Stomach (tissue), 9 donors: ENCODE results near the gene SPOCK2. TPM values are rescaled to one million over a fixed set of nuclear protein-coding genes. Genes with fewer than 3 reads are reported as not detected.

Source experiments
- DNase-seq, 2 donors: peaks; one replicate each; pipeline versions ENCODE4 v3.0.0 to v3.0.0-alpha.2; 2013 to 2019
- H3K27ac ChIP-seq, 5 donors: fragments of 200-600 bp in 4 of 5; sonication (generic) in 4 of 5; one replicate each; pipeline ENCODE4 v1.5.1; 2013 to 2019; ENCODE audit warnings: mild to moderate bottlenecking in 1 of 5, moderate library complexity in 1 of 5
- H3K27me3 ChIP-seq, 3 donors: fragments of 200-600 bp; sonication (generic); one replicate each; pipeline ENCODE4 v1.5.1; 2017 to 2019; ENCODE audit warnings: mixed run types in 1 of 3
- H3K36me3 ChIP-seq, 4 donors: fragments of 200-600 bp; sonication (generic); 1 replicate in 3 of 4; 2 replicates in 1 of 4; pipeline ENCODE4 v1.5.1; 2016 to 2019
- H3K4me1 ChIP-seq, 4 donors: fragments of 200-600 bp; sonication (generic); one replicate each; pipeline ENCODE4 v1.5.1; 2016 to 2019
- H3K4me3 ChIP-seq, 4 donors: fragments of 200-600 bp; sonication (generic) in 3 of 4; one replicate each; pipeline ENCODE4 v1.5.1; 2016 to 2019; ENCODE audit warnings: mild to moderate bottlenecking in 1 of 4
- H3K9me3 ChIP-seq, 4 donors: fragments of 200-600 bp; sonication (generic); one replicate each; pipeline ENCODE4 v1.5.1; 2016 to 2019
- CTCF ChIP-seq, 7 experiments: fragments of 450-650 bp in 4 of 7; fragments of 200-600 bp in 3 of 7; sonication (generic) in 3 of 7; IDR thresholded peaks; one replicate each; pipeline ENCODE4 v1.5.1; 2016 to 2019; ENCODE audit warnings: antibody characterized with exemption in 7 of 7, control low read depth in 2 of 7, mild to moderate bottlenecking in 1 of 7
- EP300 ChIP-seq: sonication (generic); formaldehyde crosslinking; IDR thresholded peaks from one replicate; pipeline ENCODE4 v1.6.1; 2017; ENCODE audit warnings: antibody characterized with exemption
- POLR2A ChIP-seq, 4 donors: fragments of 450-650 bp; IDR thresholded peaks; one replicate each; pipeline ENCODE4 v1.6.1; 2016; ENCODE audit warnings: antibody characterized with exemption in 4 of 4, control low read depth in 2 of 4, mild to moderate bottlenecking in 1 of 4, moderate library complexity in 1 of 4
- POLR2AphosphoS5 ChIP-seq, 3 donors: sonication (generic); formaldehyde crosslinking; IDR thresholded peaks; one replicate each; pipeline ENCODE4 v1.6.1; 2016; ENCODE audit warnings: antibody characterized with exemption in 3 of 3
- WGBS, 5 donors: extraction: QIAGEN DNeasy Blood & Tissue Kit in 3 of 5; methylation state at CpG; one replicate each; pipeline versions ENCODE4 v1.1.5 to v1.1.7; 2013 to 2018; 5-methylcytosine and 5-hydroxymethylcytosine counted together
- intact Hi-C: fragments of 100-400 bp; cut with DNase I; formaldehyde crosslinking; loops from one replicate; pipeline ENCODE4 v1.15.1; 2023; ENCODE audit warnings: low total_unique reads
- polyA plus RNA-seq, 3 donors: library from polyadenylated mRNA; stranded (reverse); fragments of 200-250 nt; gene quantifications; one replicate each; pipeline ENCODE4 v1.2.3, GENCODE V29; 2013
- total RNA-seq, 5 donors: library from RNA; depleted of rRNA; stranded (reverse); fragments of >200 nt; gene quantifications; one replicate each; pipeline versions ENCODE4 v1.1.0 to v1.2.3, GENCODE V29; 2014 to 2016
- donor health status: healthy with polysubstance abuse.
- donor health status: Bipolar disorder and iron deficiency.
- donor health status: healthy.

The SPOCK2 gene
- total and polyA plus RNA-seq, 8 donors, result 1.1 to 31.7 (median 4.2) TPM

GRCh38 chr10:72044417-72045041 is 43.8 kb downstream of the SPOCK2 start:
- Histone ChIP-seq H3K4me1 (peaks cover 9 to 26% (median 16%) of the 10 kb centered on the region in 4 donors), H3K36me3 (no peaks in the 10 kb centered on the region), H3K9me3 (no peaks in the 10 kb centered on the region), H3K27me3 (no peaks in the 10 kb centered on the region), H3K4me3 (no peak overlapping the region), H3K27ac (peak overlapping the region; percentile 17 to 79 (median 70))
- DNase-seq, result peak; percentile 71 to 79
- intact Hi-C loops, result no loop called here
- 25 to 76% (median 28%) methylated on average over 10 to 17 of the region's 17 CpGs for WGBS, 5 donors
- TF ChIP-seq POLR2AphosphoS5 (IDR thresholded peaks at IDR 0.05) (peak in 2 of 3 donors; percentile 5 to 54), POLR2A (IDR thresholded peaks at IDR 0.05) (no peak), EP300 (no peak), CTCF (IDR thresholded peaks at IDR 0.05) (peak in 5 of 7 experiments; percentile 39 to 80 (median 60))

GRCh38 chr10:72043016-72043834 is 45.1 kb downstream of the SPOCK2 start:
- intact Hi-C loops, result no loop called here
- Histone ChIP-seq H3K27me3 (no peaks in the 10 kb centered on the region), H3K36me3 (no peaks in the 10 kb centered on the region), H3K4me3 (no peak overlapping the region), H3K27ac (no peak overlapping the region), H3K9me3 (no peaks in the 10 kb centered on the region), H3K4me1 (peaks cover 9 to 23% (median 16%) of the 10 kb centered on the region in 4 donors)
- WGBS, 5 donors, result 81 to 94% (median 86%) methylated on average over 10 of the region's 10 CpGs
- no peak for TF ChIP-seq CTCF (IDR thresholded peaks at IDR 0.05)
- TF ChIP-seq POLR2A (IDR thresholded peaks at IDR 0.05), result no peak
- no peak for TF ChIP-seq EP300
- TF ChIP-seq POLR2AphosphoS5 (IDR thresholded peaks at IDR 0.05), result no peak
- DNase-seq, result no peak

- Histone ChIP-seq H3K4me3 (no peak overlapping the region), H3K9me3 (no peaks in the 10 kb centered on the region), H3K36me3 (no peaks in the 10 kb centered on the region), H3K27me3 (no peaks in the 10 kb centered on the region), H3K4me1 (peaks cover 9 to 27% (median 17%) of the 10 kb centered on the region in 4 donors), H3K27ac (no peak overlapping the region)
- DNase-seq, result no peak
- intact Hi-C loops, result no loop called here
- WGBS, 5 donors, result 82 to 93% (median 87%) methylated on average over 6 of the region's 6 CpGs
- TF ChIP-seq CTCF (IDR thresholded peaks at IDR 0.05), result no peak
- TF ChIP-seq POLR2A (IDR thresholded peaks at IDR 0.05), result no peak
- TF ChIP-seq EP300, result no peak
- no peak for TF ChIP-seq POLR2AphosphoS5 (IDR thresholded peaks at IDR 0.05)
Observed at GRCh38 chr10:72041491-72041890, 46.9 kb downstream of the SPOCK2 start.

GRCh38 chr10:72039377-72039776 is 49.0 kb downstream of the SPOCK2 start:
- H3K27me3 ChIP-seq, result no peaks in the 10 kb centered on the region
- 78 to 90% (median 81%) methylated on average over 9 of the region's 9 CpGs for WGBS, 5 donors
- H3K4me1 ChIP-seq, result peaks cover under 1 to 20% (median 8%) of the 10 kb centered on the region in 4 donors
- no peaks in the 10 kb centered on the region for H3K36me3 ChIP-seq
- TF ChIP-seq POLR2AphosphoS5 (IDR thresholded peaks at IDR 0.05) (no peak), EP300 (no peak), CTCF (IDR thresholded peaks at IDR 0.05) (no peak), POLR2A (IDR thresholded peaks at IDR 0.05) (no peak)
- intact Hi-C loops, result loop anchor here (5.0 kb wide), 1 partner anchor 87 kb away; no protein-coding TSS in a partner anchor
- H3K4me3 ChIP-seq, result no peak overlapping the region
- no peak overlapping the region for H3K27ac ChIP-seq
- no peaks in the 10 kb centered on the region for H3K9me3 ChIP-seq
- DNase-seq, result no peak
